ENCODE data around the gene IGFBP7.

IGFBP7 gene, protein sequence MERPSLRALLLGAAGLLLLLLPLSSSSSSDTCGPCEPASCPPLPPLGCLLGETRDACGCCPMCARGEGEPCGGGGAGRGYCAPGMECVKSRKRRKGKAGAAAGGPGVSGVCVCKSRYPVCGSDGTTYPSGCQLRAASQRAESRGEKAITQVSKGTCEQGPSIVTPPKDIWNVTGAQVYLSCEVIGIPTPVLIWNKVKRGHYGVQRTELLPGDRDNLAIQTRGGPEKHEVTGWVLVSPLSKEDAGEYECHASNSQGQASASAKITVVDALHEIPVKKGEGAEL

DNA sequence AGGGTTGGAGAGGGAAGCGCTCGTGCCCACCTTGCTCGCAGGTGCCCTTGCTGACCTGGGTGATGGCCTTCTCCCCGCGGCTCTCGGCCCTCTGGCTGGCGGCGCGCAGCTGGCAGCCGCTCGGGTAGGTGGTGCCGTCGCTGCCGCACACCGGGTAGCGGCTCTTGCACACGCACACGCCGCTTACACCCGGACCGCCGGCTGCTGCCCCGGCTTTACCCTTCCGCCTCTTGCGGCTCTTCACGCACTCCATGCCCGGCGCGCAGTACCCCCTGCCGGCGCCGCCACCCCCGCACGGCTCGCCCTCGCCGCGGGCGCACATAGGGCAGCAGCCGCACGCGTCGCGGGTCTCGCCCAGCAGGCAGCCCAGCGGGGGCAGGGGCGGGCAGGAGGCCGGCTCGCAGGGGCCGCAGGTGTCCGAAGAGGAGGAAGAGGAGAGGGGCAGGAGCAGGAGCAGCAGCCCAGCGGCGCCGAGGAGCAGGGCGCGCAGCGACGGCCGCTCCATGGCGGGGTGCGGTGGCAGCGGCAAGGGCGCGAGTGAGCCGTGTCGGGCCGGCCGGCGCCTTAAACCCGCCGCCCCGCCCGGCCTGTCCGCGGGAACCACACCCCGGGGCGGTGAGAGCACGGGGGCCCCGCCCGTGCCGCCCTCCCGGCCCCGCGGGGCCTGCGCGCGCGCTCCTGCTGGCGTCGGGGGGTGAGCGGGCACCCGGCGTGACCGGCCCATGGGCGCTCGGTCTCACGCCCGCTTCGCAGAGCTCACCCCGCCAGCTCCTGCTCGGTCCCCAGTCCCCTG is at the start of gene IGFBP7:
TSS of gene IGFBP7 (minus strand) at position 539 of the 793 bp plus-strand sequence. CDS start at position 505, 34 bp downstream.
- Mint-ChIP-seq H3K36me3 (ENCODE audit: low read depth) (no peaks in the 10 kb centered on the region), H3K27me3 (ENCODE audit: low read depth) (peaks cover 82% of the 10 kb centered on the region), H3K4me1 (ENCODE audit: low read depth) (peaks cover 9% of the 10 kb centered on the region), H3K9me3 (no peaks in the 10 kb centered on the region), H3K4me3 (peak within 1 kb of the TSS; percentile 74), H3K27ac (no peak within 1 kb of the TSS)

DNA sequence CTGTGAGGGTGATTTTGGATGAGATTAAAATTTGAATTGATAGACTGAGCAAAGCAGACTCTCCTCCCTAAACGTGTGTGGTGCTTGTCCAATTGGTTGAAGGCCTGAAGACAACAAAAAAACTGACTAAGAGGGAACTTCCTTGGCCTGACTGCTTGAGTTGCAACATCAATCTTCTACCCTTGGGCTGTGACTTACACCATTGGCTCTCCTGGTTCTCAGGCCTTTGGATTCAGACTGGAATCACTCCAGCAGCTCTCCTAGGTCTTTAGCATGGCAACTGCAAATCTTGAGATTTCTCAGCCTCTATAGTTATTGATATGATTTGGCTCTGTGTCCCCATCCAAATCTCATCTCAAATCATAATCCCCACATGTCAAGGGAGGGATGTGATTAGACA is 49.7 kb upstream of the IGFBP7 start:
- H3K27ac Mint-ChIP-seq, result no peak overlapping the region
- peaks cover 28% of the 10 kb centered on the region for H3K27me3 Mint-ChIP-seq (ENCODE audit: low read depth)
- H3K36me3 Mint-ChIP-seq (ENCODE audit: low read depth), result no peaks in the 10 kb centered on the region

DNA sequence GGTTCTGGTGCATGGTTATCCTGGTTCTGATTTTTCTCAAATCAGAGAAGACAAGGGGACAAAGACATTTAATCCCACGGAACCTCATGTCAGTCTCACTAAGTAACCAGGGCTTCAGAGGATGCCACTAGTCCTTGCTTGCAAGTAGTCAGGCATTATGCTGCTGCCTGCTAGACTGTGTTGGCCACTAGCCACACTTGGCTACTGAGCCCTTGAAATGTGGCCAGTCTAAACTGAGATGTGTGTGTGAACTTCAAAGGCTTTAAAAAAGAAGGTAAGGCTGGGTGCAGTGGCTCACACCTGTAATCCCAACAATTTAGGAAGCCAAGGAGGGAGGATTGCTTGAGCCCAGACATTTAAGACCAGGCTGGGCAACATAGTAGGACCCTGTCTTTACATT is 48.6 kb upstream of the IGFBP7 start:
- Mint-ChIP-seq H3K9me3 (no peaks in the 10 kb centered on the region), H3K4me1 (ENCODE audit: low read depth) (no peaks in the 10 kb centered on the region), H3K27me3 (ENCODE audit: low read depth) (peaks cover 20% of the 10 kb centered on the region), H3K27ac (no peak overlapping the region), H3K4me3 (no peak overlapping the region), H3K36me3 (ENCODE audit: low read depth) (no peaks in the 10 kb centered on the region)

More for the DNA sequence above, 49.7 kb upstream of the IGFBP7 start:
- peaks cover 5% of the 10 kb centered on the region for H3K4me1 Mint-ChIP-seq (ENCODE audit: low read depth)
- no peaks in the 10 kb centered on the region for H3K9me3 Mint-ChIP-seq
- no peak overlapping the region for H3K4me3 Mint-ChIP-seq

DNA sequence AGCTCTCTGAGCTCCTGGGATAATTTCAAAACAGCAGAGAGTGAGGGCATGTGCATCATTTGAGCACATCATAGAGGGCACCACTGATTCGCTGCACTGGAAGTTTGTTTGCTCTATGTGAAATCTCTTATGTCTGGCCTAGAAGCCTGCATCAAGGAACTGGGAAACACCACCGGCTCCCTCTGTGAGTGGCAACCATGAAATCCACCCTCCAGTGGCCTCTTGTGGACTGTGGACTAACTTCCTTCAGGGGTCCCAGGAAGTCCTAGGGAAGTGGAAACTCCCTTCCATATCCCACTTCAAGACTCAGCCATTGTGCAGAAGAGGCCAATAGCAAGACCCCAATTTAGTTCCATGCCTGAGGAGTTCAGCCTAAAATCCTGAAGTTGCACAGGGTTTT is 48.0 kb upstream of the IGFBP7 start:
- H3K4me1 Mint-ChIP-seq (ENCODE audit: low read depth), result no peaks in the 10 kb centered on the region
- peaks cover 17% of the 10 kb centered on the region for H3K27me3 Mint-ChIP-seq (ENCODE audit: low read depth)
- H3K9me3 Mint-ChIP-seq, result no peaks in the 10 kb centered on the region
- no peak overlapping the region for H3K4me3 Mint-ChIP-seq
- H3K36me3 Mint-ChIP-seq (ENCODE audit: low read depth), result no peaks in the 10 kb centered on the region
- H3K27ac Mint-ChIP-seq, result no peak overlapping the region

DNA sequence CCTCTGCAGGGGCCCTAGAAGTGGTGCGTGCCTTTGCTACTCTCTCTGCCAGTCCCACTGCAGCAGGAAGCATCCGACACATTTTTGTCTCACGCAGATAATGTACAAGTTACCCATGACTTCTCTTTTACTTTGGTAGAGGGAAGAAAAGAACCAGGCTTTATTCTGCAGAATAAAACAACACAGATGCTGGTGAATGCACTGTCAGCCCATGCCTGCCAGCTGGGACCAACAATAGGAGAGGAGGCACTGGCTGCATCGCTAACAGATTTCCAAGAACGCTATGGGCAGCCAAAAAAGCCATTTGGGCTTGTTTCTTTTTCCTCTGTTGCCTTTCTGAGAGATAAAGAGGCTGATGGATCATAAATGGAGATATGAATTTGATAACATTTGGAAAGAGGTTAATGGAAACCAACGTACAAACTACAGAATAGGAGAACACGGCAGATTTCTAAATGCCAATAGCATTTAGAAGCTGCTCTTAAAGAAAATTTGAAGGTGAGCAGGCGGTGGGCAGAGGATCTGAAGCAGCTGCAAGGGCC is 47.5 kb upstream of the IGFBP7 start:
- Mint-ChIP-seq H3K4me3 (no peak overlapping the region), H3K36me3 (ENCODE audit: low read depth) (no peaks in the 10 kb centered on the region), H3K27me3 (ENCODE audit: low read depth) (peaks cover 12% of the 10 kb centered on the region), H3K9me3 (no peaks in the 10 kb centered on the region), H3K4me1 (ENCODE audit: low read depth) (no peaks in the 10 kb centered on the region), H3K27ac (no peak overlapping the region)

GRCh38 chr4:57156242-57156990 is 46.2 kb upstream of the IGFBP7 start:
- H3K4me1 Mint-ChIP-seq (ENCODE audit: low read depth), result no peaks in the 10 kb centered on the region
- H3K9me3 Mint-ChIP-seq, result no peaks in the 10 kb centered on the region
- H3K27me3 Mint-ChIP-seq (ENCODE audit: low read depth), result peaks cover 12% of the 10 kb centered on the region
- H3K27ac Mint-ChIP-seq, result no peak overlapping the region
- H3K4me3 Mint-ChIP-seq, result no peak overlapping the region
- no peaks in the 10 kb centered on the region for H3K36me3 Mint-ChIP-seq (ENCODE audit: low read depth)

DNA sequence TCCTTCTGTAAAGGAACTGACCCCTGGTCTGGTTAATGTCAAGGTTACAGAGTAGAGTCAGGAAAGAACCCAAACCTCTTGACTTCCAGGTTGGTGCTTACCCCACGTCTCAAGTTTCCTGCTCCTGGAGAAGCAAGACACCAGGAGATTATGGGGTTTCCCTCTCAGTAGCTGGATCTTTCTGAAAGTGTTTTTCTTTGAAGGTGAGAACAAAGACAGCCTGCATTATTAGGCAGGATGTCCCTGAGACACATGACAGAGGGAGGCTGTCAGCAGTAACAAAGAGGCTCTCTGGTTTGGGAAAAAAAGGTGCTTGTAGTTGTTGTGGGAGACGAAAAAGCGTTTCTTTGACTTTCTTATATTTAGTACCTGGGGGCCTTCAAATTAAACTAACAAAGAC is 44.7 kb upstream of the IGFBP7 start:
- H3K36me3 Mint-ChIP-seq (ENCODE audit: low read depth), result no peaks in the 10 kb centered on the region
- H3K9me3 Mint-ChIP-seq, result no peaks in the 10 kb centered on the region
- H3K4me3 Mint-ChIP-seq, result no peak overlapping the region
- peaks cover 7% of the 10 kb centered on the region for H3K27me3 Mint-ChIP-seq (ENCODE audit: low read depth)
- H3K27ac Mint-ChIP-seq, result no peak overlapping the region
- H3K4me1 Mint-ChIP-seq (ENCODE audit: low read depth), result no peaks in the 10 kb centered on the region

DNA sequence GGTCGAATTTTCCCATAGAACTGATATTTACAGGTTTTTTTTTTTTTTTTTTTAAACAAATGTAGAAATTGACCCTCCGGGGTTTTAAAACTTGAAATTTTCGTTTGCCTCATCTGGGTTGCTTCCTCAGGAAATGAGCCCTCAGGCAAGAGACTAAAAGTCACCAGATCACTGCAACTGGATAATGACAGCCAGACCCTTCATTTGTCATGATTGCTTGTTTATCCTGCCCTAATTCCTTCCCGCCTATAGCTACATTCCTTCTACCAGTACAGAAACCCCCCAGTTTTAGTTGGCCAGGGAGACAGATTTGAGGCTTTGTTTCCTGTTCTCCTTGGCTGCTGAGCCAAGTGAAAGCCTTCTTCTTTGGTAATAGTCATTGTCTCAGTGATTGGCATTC is 44.0 kb upstream of the IGFBP7 start:
- H3K36me3 Mint-ChIP-seq (ENCODE audit: low read depth), result no peaks in the 10 kb centered on the region
- no peaks in the 10 kb centered on the region for H3K27me3 Mint-ChIP-seq (ENCODE audit: low read depth)
- no peak overlapping the region for H3K27ac Mint-ChIP-seq
- no peaks in the 10 kb centered on the region for H3K4me1 Mint-ChIP-seq (ENCODE audit: low read depth)
- no peaks in the 10 kb centered on the region for H3K9me3 Mint-ChIP-seq
- no peak overlapping the region for H3K4me3 Mint-ChIP-seq

- H3K27me3 Mint-ChIP-seq (ENCODE audit: low read depth), result no peaks in the 10 kb centered on the region
- no peaks in the 10 kb centered on the region for H3K9me3 Mint-ChIP-seq
- H3K36me3 Mint-ChIP-seq (ENCODE audit: low read depth), result no peaks in the 10 kb centered on the region
- H3K4me3 Mint-ChIP-seq, result no peak overlapping the region
- H3K4me1 Mint-ChIP-seq (ENCODE audit: low read depth), result no peaks in the 10 kb centered on the region
- no peak overlapping the region for H3K27ac Mint-ChIP-seq
These were observed 43.0 kb upstream of the IGFBP7 start for GRCh38 chr4:57153207-57153606.

- Mint-ChIP-seq H3K4me1 (ENCODE audit: low read depth) (no peaks in the 10 kb centered on the region), H3K36me3 (ENCODE audit: low read depth) (no peaks in the 10 kb centered on the region), H3K4me3 (no peak overlapping the region), H3K27ac (no peak overlapping the region), H3K9me3 (no peaks in the 10 kb centered on the region), H3K27me3 (ENCODE audit: low read depth) (no peaks in the 10 kb centered on the region)
These were observed 41.3 kb upstream of the IGFBP7 start for GRCh38 chr4:57151481-57151880.

GRCh38 chr4:57149833-57150232 is 39.6 kb upstream of the IGFBP7 start:
- Mint-ChIP-seq H3K4me1 (ENCODE audit: low read depth) (no peaks in the 10 kb centered on the region), H3K27me3 (ENCODE audit: low read depth) (no peaks in the 10 kb centered on the region), H3K4me3 (no peak overlapping the region), H3K27ac (no peak overlapping the region), H3K36me3 (ENCODE audit: low read depth) (no peaks in the 10 kb centered on the region), H3K9me3 (no peaks in the 10 kb centered on the region)

DNA sequence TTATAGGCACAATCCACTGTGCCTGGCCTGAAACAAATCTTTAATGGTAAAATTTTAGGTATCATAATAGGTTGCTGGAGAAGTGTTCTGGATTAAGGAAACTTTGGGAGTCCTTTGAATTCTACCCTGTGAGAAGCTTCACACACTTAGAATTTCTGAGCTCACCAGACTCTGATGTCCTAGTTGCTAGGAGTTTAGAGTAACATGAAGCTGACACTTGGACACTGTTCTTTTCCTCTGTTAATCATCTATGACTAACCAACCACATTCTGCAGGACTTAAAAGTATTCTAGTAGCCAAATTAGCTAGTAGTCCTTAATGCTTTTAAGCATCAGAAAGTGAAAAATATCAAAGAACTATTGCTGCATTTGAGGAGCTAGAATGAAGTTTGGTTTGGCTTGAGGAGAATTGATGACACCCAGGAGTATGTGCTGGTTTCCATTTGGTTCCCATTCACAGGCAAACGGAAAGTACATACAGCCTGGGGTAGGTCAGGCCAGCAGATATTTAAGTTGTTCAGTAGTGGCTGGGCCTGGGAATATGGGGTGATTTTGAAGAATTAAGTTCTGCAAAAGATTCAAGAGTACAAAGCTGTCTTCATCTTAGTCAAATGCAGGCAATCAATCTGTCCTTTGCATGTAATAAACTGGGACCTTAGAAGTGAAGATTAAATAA is 38.8 kb upstream of the IGFBP7 start:
- no peaks in the 10 kb centered on the region for H3K27me3 Mint-ChIP-seq (ENCODE audit: low read depth)
- H3K36me3 Mint-ChIP-seq (ENCODE audit: low read depth), result no peaks in the 10 kb centered on the region
- no peak overlapping the region for H3K4me3 Mint-ChIP-seq
- H3K9me3 Mint-ChIP-seq, result no peaks in the 10 kb centered on the region
- no peak overlapping the region for H3K27ac Mint-ChIP-seq
- no peaks in the 10 kb centered on the region for H3K4me1 Mint-ChIP-seq (ENCODE audit: low read depth)

- Mint-ChIP-seq H3K4me1 (ENCODE audit: low read depth) (no peaks in the 10 kb centered on the region), H3K36me3 (ENCODE audit: low read depth) (no peaks in the 10 kb centered on the region), H3K27ac (no peak overlapping the region), H3K27me3 (ENCODE audit: low read depth) (no peaks in the 10 kb centered on the region), H3K4me3 (no peak overlapping the region), H3K9me3 (no peaks in the 10 kb centered on the region)
These were observed 38.0 kb upstream of the IGFBP7 start for GRCh38 chr4:57148177-57148576.

Data from T-helper 1 cell treated with Interleukin-12 subunit alpha and Interleukin-12 subunit beta and Interleukin-4 antibody, amounts not matched to agents 30 μg/mL and 1 μg/mL, for 36 hours (primary cell).